Epithelial cell of proximal tubule (primary cell): ENCODE data around the gene DEGS1. TPM values are rescaled to one million over a fixed set of nuclear protein-coding genes. Genes with fewer than 3 reads are reported as not detected.

Experiments
- DNase-seq: peaks from one replicate; pipeline ENCODE4 v3.0.0-alpha.2; 2011; ENCODE audit warnings: low read depth
- H3K4me3 ChIP-seq: 2 replicates; pipeline ENCODE4 v1.5.1; 2011; ENCODE audit warnings: low read depth, mild to moderate bottlenecking, low read length
- CTCF ChIP-seq: conservative IDR thresholded peaks from 2 replicates; pipeline ENCODE4 v1.5.1; 2012; ENCODE audit warnings: low read depth, mild to moderate bottlenecking, low read length
- total RNA-seq: library from RNA; depleted of rRNA; stranded (reverse); fragments of >200 nt; gene quantifications from 2 replicates; pipeline ENCODE4 v1.2.3, GENCODE V29; 2015

DEGS1 gene
- 87.9 and 90.5 TPM in 2 replicates for total RNA-seq

- TF ChIP-seq CTCF = no peak
- no peak for DNase-seq
- H3K4me3 ChIP-seq = peak within 1 kb of the TSS; percentile 93
Measured at GRCh38 chr1:224182866-224183590, at the start of gene DEGS1. Gene DEGS1, plus strand, starts transcription at chr1:224183240. Its CDS starts 97 bp downstream, at chr1:224183337.

- TF ChIP-seq CTCF = no peak
- H3K4me3 ChIP-seq = no peak overlapping the region
- no peak for DNase-seq
Measured at GRCh38 chr1:224133741-224134299, 49.2 kb upstream of the DEGS1 start.

DNA sequence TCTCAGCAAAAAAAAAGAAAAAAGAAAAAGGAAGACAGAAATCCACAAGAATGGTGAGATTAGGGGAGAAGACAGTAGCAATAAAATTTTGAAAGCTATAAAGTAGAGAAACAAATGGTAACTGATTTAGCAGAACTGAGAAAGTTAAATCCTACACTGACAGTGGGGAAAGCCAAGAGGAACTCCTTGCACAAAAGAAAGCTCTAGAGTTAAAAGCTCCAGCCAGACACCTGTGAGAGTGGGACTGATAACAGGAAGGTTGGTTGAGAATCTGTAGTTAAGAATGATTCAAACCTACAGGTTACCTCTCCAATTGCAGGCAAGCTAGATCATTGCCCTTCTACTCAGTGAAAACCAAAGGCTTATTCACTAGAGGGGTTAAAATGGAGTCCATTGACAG lies 45.5 kb upstream of the DEGS1 start:
- H3K4me3 ChIP-seq = no peak overlapping the region
- no peak for TF ChIP-seq CTCF
- no peak for DNase-seq

GRCh38 chr1:224138198-224138597 lies 44.8 kb upstream of the DEGS1 start:
- DNase-seq = no peak
- H3K4me3 ChIP-seq = no peak overlapping the region
- no peak for TF ChIP-seq CTCF

DNA sequence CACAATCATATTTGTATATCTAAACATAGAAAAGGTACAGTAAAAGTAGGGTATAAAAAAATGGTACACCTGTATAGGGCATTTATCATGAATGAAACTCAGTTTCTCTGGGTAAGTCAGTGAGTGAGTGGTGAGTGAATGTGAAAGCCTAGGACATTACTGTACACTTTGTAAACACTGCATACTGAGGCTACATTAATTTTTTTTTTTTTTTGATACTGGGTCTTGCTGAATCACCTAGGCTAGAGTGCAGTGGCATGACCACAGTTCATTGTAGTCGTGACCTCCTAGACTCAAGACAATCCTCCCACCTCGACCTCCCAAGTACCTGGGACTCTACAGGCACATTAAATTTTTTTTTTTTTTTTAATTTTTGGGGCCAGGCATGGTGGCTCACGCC lies 41.3 kb upstream of the DEGS1 start:
- H3K4me3 ChIP-seq = no peak overlapping the region
- no peak for TF ChIP-seq CTCF
- DNase-seq = no peak

- no peak for DNase-seq
- no peak for TF ChIP-seq CTCF
- H3K4me3 ChIP-seq = no peak overlapping the region
Measured at GRCh38 chr1:224149709-224150108, 33.3 kb upstream of the DEGS1 start.

- DNase-seq = no peak
- no peak for TF ChIP-seq CTCF
- H3K4me3 ChIP-seq = no peak overlapping the region
Measured at GRCh38 chr1:224151117-224151516, 31.9 kb upstream of the DEGS1 start.
